MCF 10A (cell line): Measurements from ENCODE around the gene SYT1. TPM values are rescaled to one million over a fixed set of nuclear protein-coding genes. Genes with fewer than 3 reads are reported as not detected.

Experiments
- BruUV-seq: library from RNA; stranded (reverse); fragments of 400-500 nt; replicated peaks from 2 replicates; lab custom pipeline; 2021; lab: Mats Ljungman, UMichigan
- CTCF ChIA-PET: fragments of 300-600 bp; sonication (Branson Sonifier 250); formaldehyde crosslinking; extraction: SDS; loops from one replicate; lab custom pipeline; 2021; ENCODE audit warnings: antibody characterized with exemption, inconsistent platforms; lab: Yijun Ruan, JAX
- POLR2A ChIA-PET: fragments of 300-600, 350-650 bp; sonication (Branson Sonifier 250); formaldehyde crosslinking; extraction: SDS; loops from one replicate; lab custom pipeline; 2020; ENCODE audit warnings: antibody characterized with exemption, inconsistent platforms; lab: Yijun Ruan, JAX
- DNase-seq: peaks from one replicate; pipeline ENCODE4 v3.0.0-alpha.2; 2018; ENCODE audit not compliant: unreplicated experiment
- H3K27ac Mint-ChIP-seq: one replicate; pipeline ENCODE4 v1.8.0; 2022; ENCODE audit warnings: mild to moderate bottlenecking, low read depth, mixed read lengths; ENCODE audit not compliant: unreplicated experiment
- H3K27me3 Mint-ChIP-seq: one replicate; pipeline ENCODE4 v1.8.0; 2022; ENCODE audit warnings: mixed read lengths; ENCODE audit not compliant: insufficient read depth, unreplicated experiment
- H3K36me3 Mint-ChIP-seq: one replicate; pipeline ENCODE4 v1.8.0; 2022; ENCODE audit warnings: mild to moderate bottlenecking, moderate library complexity, mixed read lengths; ENCODE audit not compliant: insufficient read depth, unreplicated experiment
- H3K4me1 Mint-ChIP-seq: one replicate; pipeline ENCODE4 v1.8.0; 2022; ENCODE audit warnings: mixed read lengths; ENCODE audit not compliant: insufficient read depth, unreplicated experiment
- H3K4me3 Mint-ChIP-seq: one replicate; pipeline ENCODE4 v1.8.0; 2022; ENCODE audit warnings: mild to moderate bottlenecking, moderate library complexity, mixed read lengths; ENCODE audit not compliant: unreplicated experiment
- H3K9me3 Mint-ChIP-seq: one replicate; pipeline ENCODE4 v1.8.0; 2022; ENCODE audit warnings: mixed read lengths; ENCODE audit not compliant: unreplicated experiment
- CTCF ChIP-seq: fragments of 200-600 bp; IDR thresholded peaks from one replicate; pipeline ENCODE4 v1.8.0; 2022; ENCODE audit warnings: antibody characterized with exemption, mild to moderate bottlenecking; ENCODE audit not compliant: unreplicated experiment
- intact Hi-C: fragments of 100-400 bp; cut with micrococcal nuclease; formaldehyde crosslinking; loops from 2 replicates; pipeline ENCODE4 v1.14.1; 2022
- total RNA-seq: library from RNA; stranded (reverse); gene quantifications from 2 replicates; pipeline ENCODE4 v1.2.3, GENCODE V29; 2022

SYT1 gene
- total RNA-seq, 1 experiment from 2014 or later: 7.4 TPM

- H3K27me3 Mint-ChIP-seq: no peaks in the 10 kb centered on the region
Observed at GRCh38 chr12:79108962-79109361, 244.4 kb downstream of the SYT1 start.

GRCh38 chr12:79114896-79115295, 250.3 kb downstream of the SYT1 start:
- DNase-seq: no peak
- Mint-ChIP-seq H3K9me3 (no peaks in the 10 kb centered on the region), H3K4me1 (no peaks in the 10 kb centered on the region), H3K4me3 (no peak overlapping the region), H3K27me3 (no peaks in the 10 kb centered on the region), H3K27ac (no peak overlapping the region), H3K36me3 (no peaks in the 10 kb centered on the region)
- TF ChIP-seq CTCF: no peak
- intact Hi-C loops: no loop called here
- POLR2A ChIA-PET: interaction anchor here (0.6 kb wide), 2 partner anchors 91 to 965 kb away, joined by 3 read pairs; no protein-coding TSS in a partner anchor
- BruUV-seq: no TSS peak
- CTCF ChIA-PET: no interaction called here

More at GRCh38 chr12:79108962-79109361, 244.4 kb downstream of the SYT1 start:
- intact Hi-C loops: no loop called here
- Mint-ChIP-seq H3K4me1 (no peaks in the 10 kb centered on the region), H3K4me3 (no peak overlapping the region), H3K27ac (no peak overlapping the region), H3K36me3 (no peaks in the 10 kb centered on the region), H3K9me3 (no peaks in the 10 kb centered on the region)
- TF ChIP-seq CTCF: no peak
- no TSS peak for BruUV-seq
- ChIA-PET CTCF (no interaction called here), POLR2A (interaction anchor here (0.7 kb wide), 1 partner anchor 143 kb away, joined by 3 read pairs; no protein-coding TSS in a partner anchor)
- DNase-seq: no peak

GRCh38 chr12:79115743-79116142, 251.2 kb downstream of the SYT1 start:
- BruUV-seq: no TSS peak
- no peak overlapping the region for H3K27ac Mint-ChIP-seq
- no peak overlapping the region for H3K4me3 Mint-ChIP-seq
- CTCF ChIA-PET: interaction anchor here (1.3 kb wide), 1 partner anchor 10 kb away, joined by 3 read pairs; no protein-coding TSS in a partner anchor
- no peaks in the 10 kb centered on the region for H3K9me3 Mint-ChIP-seq
- no peaks in the 10 kb centered on the region for H3K27me3 Mint-ChIP-seq
- POLR2A ChIA-PET: interaction anchor here (0.6 to 0.8 kb wide), 2 partner anchors 11 to 91 kb away, joined by 3 read pairs; no protein-coding TSS in a partner anchor
- no peaks in the 10 kb centered on the region for H3K4me1 Mint-ChIP-seq
- intact Hi-C loops: no loop called here
- no peaks in the 10 kb centered on the region for H3K36me3 Mint-ChIP-seq
- no peak for TF ChIP-seq CTCF
- DNase-seq: no peak

GRCh38 chr12:79119796-79120195, 255.2 kb downstream of the SYT1 start:
- no TSS peak for BruUV-seq
- Mint-ChIP-seq H3K36me3 (no peaks in the 10 kb centered on the region), H3K4me3 (no peak overlapping the region), H3K9me3 (no peaks in the 10 kb centered on the region), H3K27me3 (no peaks in the 10 kb centered on the region), H3K27ac (no peak overlapping the region), H3K4me1 (no peaks in the 10 kb centered on the region)
- ChIA-PET POLR2A (interaction anchor here (0.9 kb wide), 1 partner anchor 43 kb away, joined by 3 read pairs; no protein-coding TSS in a partner anchor), CTCF (interaction anchor here (0.6 to 1.3 kb wide), 3 partner anchors 9 to 54 kb away, joined by 3 read pairs; no protein-coding TSS in a partner anchor)
- intact Hi-C loops: no loop called here
- no peak for TF ChIP-seq CTCF
- no peak for DNase-seq
